Ishikawa (cell line): ENCODE measurements around the gene PHGDH.

Experiments used
- CEBPB ChIP-seq: IDR thresholded peaks from 2 replicates; pipeline ENCODE4 v1.6.1; 2012
- CREB1 ChIP-seq: IDR thresholded peaks from 2 replicates; pipeline ENCODE4 v1.6.1; 2012; ENCODE audit warnings: low read depth
- EGR1 ChIP-seq: IDR thresholded peaks from 2 replicates; pipeline ENCODE4 v1.6.1; 2012
- EP300 ChIP-seq: IDR thresholded peaks from 2 replicates; pipeline ENCODE4 v1.6.1; 2012; ENCODE audit warnings: borderline replicate concordance
- MAX ChIP-seq: IDR thresholded peaks from 2 replicates; pipeline ENCODE4 v1.6.1; 2012
- NFIC ChIP-seq: IDR thresholded peaks from 2 replicates; pipeline ENCODE4 v1.6.1; 2012
- RAD21 ChIP-seq: IDR thresholded peaks from 2 replicates; pipeline ENCODE4 v1.6.1; 2012; ENCODE audit warnings: low read depth
- TAF1 ChIP-seq: IDR thresholded peaks from 2 replicates; pipeline ENCODE4 v1.6.1; 2012; ENCODE audit warnings: low read depth, mild to moderate bottlenecking
- TCF12 ChIP-seq: IDR thresholded peaks from 2 replicates; pipeline ENCODE4 v1.6.1; 2012; ENCODE audit warnings: low read depth
- TEAD4 ChIP-seq: IDR thresholded peaks from 2 replicates; pipeline ENCODE4 v1.6.1; 2012
- USF1 ChIP-seq: IDR thresholded peaks from 2 replicates; pipeline ENCODE4 v1.6.1; 2012
- YY1 ChIP-seq: IDR thresholded peaks from 2 replicates; pipeline ENCODE4 v1.6.1; 2012; ENCODE audit warnings: low read depth
- ZBTB7A ChIP-seq: IDR thresholded peaks from 2 replicates; pipeline ENCODE4 v1.6.1; 2012; ENCODE audit warnings: low read depth

GRCh38 chr1:119735217-119735616 lies 23.5 kb downstream of the PHGDH start:
- TF ChIP-seq CREB1: no peak
- no peak for TF ChIP-seq TCF12
- no peak for TF ChIP-seq EP300
- no peak for TF ChIP-seq MAX
- no peak for TF ChIP-seq EGR1
- TF ChIP-seq TEAD4: no peak
- no peak for TF ChIP-seq RAD21
- no peak for TF ChIP-seq YY1
- no peak for TF ChIP-seq ZBTB7A
- no peak for TF ChIP-seq TAF1
- TF ChIP-seq CEBPB: no peak
- no peak for TF ChIP-seq NFIC
- no peak for TF ChIP-seq USF1
